CD4-positive, alpha-beta T cell treated with Interleukin-4 for 1 hour (primary cell): ENCODE results near the gene PGAM5.
A peak's percentile ranks its signal among the peaks of the same experiment; 100 is the strongest.
"Not testable (repeated sequence)": the region's sequence is repeated elsewhere in the genome, so short reads cannot be mapped to it uniquely, and the experiment has no call there.

Experiments used
- DNase-seq, 2 donors: peaks; one replicate each; pipeline ENCODE4 v3.0.0-alpha.2; 2020 to 2022

PGAM5 gene

GRCh38 chr12:132689227-132689626 is 21.4 kb upstream of the PGAM5 start:
- DNase-seq, result no peak

GRCh38 chr12:132690112-132690511 is 20.5 kb upstream of the PGAM5 start:
- no peak for DNase-seq

- not testable (repeated sequence) for DNase-seq
These were observed 18.6 kb upstream of the PGAM5 start for GRCh38 chr12:132692030-132692429.

- DNase-seq, result not testable (repeated sequence)
These were observed 15.8 kb upstream of the PGAM5 start for GRCh38 chr12:132694888-132695287.

GRCh38 chr12:132695431-132695830 is 15.2 kb upstream of the PGAM5 start:
- DNase-seq, result no peak

- DNase-seq, result no peak
These were observed 12.3 kb upstream of the PGAM5 start for GRCh38 chr12:132698341-132698740.

- no peak for DNase-seq
These were observed 10.3 kb upstream of the PGAM5 start for GRCh38 chr12:132700212-132700822.

- DNase-seq, result no peak
These were observed 8.0 kb upstream of the PGAM5 start for GRCh38 chr12:132702640-132703039.

GRCh38 chr12:132703641-132704040 is 7.0 kb upstream of the PGAM5 start:
- no peak for DNase-seq

- DNase-seq, result no peak
These were observed 3.4 kb upstream of the PGAM5 start for GRCh38 chr12:132707241-132707640.

GRCh38 chr12:132708150-132708549 is 2.5 kb upstream of the PGAM5 start:
- DNase-seq, result no peak

GRCh38 chr12:132710043-132710404 is 618 bp upstream of the PGAM5 start:
- DNase-seq, result peak in 1 of 2 donors; percentile 8

GRCh38 chr12:132711080-132711843 is 620 bp downstream of the PGAM5 start:
- no peak for DNase-seq

- DNase-seq, result no peak
These were observed 2.5 kb downstream of the PGAM5 start for GRCh38 chr12:132713123-132713522.

- no peak for DNase-seq
These were observed 5.2 kb downstream of the PGAM5 start for GRCh38 chr12:132715874-132716273.

GRCh38 chr12:132716356-132716755 is 5.7 kb downstream of the PGAM5 start:
- DNase-seq, result no peak

- DNase-seq, result no peak
These were observed 6.4 kb downstream of the PGAM5 start for GRCh38 chr12:132717011-132717410.

GRCh38 chr12:132717531-132718387 is 7.1 kb downstream of the PGAM5 start:
- no peak for DNase-seq

GRCh38 chr12:132718644-132719043 is 8.0 kb downstream of the PGAM5 start:
- DNase-seq, result no peak

GRCh38 chr12:132719141-132719953 is 8.7 kb downstream of the PGAM5 start:
- no peak for DNase-seq

- DNase-seq, result no peak
These were observed 9.3 kb downstream of the PGAM5 start for GRCh38 chr12:132719954-132720324.

- no peak for DNase-seq
These were observed 10.1 kb downstream of the PGAM5 start for GRCh38 chr12:132720606-132721345.
